NOMO-1 (cell line): ENCODE results near the gene SPX.

Source experiments
- DNase-seq, 2 experiments: peaks; one replicate each; lab custom pipeline; 2025; ENCODE audit not compliant: unreplicated experiment in 2 of 2; lab: John Stamatoyannopoulos, UW

The SPX gene

DNA sequence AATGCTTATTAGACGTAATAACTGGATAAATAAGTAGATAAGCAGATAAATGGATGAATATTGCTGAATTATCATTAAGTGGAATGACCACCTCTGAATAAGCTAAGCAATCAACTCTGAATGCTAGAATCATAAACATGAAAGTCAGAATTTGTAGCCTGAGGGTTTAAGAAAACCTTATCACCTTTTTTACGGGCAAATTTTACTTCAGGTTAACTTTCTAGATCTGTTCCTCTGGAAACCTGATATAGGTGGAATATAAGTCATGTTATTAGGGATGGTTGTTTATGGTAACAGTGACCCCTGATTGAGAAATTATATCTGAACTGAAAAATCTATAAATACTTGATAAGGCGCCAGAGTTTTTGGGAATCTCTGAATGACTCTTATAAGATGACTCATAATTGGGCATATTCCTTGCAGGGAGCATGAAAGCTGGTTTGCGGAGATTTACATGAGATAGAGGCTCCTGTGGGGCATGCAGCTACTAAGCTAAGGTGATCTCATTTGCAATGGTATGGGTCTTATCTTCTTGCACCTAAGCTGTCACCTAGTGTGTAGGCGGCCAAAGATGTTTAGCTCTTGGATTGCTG is 12.1 kb downstream of the SPX start:
- no peak for DNase-seq

DNA sequence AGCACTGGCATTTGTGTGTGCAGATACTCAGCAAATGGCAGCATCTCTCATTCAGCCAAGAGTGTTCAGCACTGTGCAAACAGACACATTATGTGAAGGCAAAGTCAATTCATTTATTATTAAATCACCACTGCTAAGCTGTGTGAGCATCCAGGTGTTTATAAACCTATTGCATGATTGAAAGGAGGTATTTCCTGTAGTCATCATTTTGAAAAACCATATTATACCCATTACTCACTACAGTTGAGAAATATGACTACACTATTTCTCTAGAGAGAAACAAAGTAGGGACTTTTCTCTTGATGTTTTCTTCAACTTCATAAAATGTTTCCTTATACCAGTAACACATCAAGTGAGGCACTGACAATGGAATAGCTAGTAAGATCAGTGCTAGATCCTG is 13.7 kb downstream of the SPX start:
- no peak for DNase-seq

DNA sequence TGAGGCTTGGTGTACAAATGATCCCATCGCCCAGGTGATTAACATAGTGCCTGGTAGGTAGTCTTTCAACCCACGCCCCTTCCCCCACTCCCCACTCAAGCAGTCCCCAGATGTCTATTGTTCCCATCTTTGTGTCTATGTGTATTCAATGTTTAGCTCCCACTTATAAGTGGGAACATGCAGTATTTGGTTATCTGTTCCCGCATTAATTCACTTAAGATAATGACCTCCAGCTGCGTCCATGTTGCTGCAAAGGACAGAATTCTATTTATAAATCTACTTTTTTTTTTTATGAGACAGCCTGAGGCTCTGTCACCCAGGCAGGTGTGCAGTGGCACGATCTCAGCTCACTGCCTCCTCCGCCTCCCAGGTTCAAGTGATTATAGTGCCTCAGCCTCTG is 15.7 kb downstream of the SPX start:
- no peak for DNase-seq

DNA sequence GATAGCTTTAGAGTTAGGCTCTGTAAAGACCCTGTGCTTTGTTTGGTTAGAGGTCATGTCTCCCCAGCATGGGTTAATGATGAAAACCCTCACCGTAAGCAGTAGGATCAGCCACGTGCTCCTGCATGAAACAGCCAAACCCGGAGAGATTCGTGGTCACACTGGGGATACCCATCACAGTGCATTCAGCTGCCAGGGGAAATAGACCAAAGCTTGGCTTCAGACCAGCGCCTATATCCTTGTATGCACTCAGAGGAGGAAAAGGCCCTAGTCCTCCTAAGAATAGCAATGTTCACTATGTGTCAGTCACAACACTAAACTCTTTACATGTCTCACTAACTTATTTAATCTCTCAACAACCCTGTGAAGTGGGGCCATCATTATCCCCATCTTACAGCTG is 16.3 kb downstream of the SPX start:
- DNase-seq, result no peak

DNA sequence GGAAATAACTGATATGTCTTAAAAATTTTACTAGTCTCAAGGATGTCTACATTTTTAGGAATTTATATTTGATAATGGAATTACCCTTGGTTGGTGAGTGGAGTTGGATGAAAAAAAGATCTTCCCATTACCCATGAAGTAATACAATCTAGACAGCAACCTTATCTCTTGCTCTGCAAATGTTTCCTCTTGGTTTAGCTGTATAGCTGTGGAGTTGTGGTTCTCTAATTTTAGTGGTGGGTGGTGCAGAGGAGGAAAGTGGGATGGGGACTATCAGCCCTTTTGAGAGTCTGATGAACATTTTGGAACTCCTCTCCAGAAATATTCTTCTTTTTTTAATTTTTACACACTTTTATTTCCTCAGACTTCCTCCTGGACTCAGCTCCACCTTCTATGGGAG is 17.1 kb downstream of the SPX start:
- no peak for DNase-seq

DNA sequence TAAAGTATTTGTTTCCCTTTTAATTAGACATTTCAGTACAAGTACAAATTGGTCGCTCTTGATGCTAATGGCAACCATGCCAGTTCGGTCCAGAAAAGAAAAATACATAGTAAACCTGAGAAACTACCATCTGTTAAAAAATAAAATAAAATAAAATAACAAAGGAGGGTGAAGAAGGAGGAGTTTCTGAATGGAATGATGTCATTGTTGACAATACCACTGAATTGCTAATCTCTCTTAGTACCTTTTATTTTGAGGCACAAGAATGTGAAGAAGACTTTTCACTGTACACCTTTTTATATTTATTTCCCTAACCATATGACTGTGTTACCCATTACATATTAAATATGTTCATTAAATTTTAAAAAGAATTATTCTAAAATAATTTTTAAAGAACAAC is 19.5 kb downstream of the SPX start:
- DNase-seq, result no peak

DNA sequence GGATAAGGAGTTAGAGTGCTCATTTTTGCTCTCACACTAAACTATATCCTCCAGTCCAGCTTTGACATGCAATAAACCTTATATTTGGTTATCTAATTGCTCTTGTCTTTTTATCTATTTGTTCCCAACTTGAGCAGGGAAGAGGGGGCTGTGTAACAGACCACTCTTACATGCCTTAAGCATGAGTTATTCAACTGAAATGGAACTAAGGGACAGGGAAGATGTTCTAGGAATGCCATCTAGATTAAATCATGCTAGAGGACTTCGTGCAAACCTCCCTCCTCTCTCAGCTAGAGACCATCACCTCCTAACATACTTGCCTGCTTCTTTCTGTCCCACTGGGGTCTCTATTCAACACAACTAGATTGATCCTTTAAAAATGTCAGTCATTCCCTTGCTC is 20.6 kb downstream of the SPX start:
- no peak for DNase-seq

DNA sequence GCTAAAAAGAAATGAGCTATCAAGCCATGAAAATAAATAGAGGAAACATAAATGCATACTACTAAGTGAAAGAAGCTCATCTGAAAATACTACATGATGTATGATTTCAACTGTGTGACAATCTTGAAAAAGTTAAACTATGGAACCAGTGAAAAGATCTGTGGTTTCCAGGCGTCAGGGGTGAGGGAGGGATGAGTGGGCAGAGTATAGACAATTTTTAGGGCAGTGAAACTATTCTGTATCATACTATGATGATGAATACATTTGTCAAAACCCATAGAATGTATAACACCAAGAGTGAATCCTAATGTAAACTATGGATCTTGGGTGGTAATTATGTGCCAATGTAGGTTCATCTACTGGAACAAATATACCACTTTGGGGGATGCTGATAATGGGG is 21.3 kb downstream of the SPX start:
- no peak for DNase-seq

DNA sequence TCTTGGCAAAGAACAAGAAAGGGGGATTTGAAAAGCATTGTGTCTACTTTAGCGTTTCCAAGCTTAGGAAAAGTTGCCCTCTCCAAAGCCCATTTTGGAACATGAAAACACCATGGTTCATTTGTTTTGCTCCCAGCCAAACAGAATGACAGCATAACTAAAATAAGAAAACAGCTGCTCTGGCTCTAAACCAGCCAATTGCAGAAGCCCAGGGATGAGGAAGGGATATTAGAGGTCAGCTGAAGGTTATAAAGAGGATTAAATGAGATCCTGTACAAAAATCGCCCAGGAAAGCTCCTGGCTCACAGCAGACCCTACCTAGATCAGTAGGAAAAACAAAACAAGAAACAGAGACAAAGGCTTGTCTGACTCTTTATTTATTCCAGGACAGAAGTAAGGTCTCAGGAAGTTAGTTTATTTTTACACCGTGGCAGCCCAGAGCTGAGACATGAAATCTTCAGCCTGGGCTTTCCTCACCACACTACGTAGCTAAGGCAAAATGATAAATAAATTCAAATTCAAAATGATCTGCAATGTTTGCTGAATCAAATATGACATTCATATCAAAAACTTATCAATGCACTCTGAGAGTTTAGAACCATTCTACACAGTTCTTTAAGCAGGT is 25.9 kb downstream of the SPX start:
- DNase-seq, result no peak

DNA sequence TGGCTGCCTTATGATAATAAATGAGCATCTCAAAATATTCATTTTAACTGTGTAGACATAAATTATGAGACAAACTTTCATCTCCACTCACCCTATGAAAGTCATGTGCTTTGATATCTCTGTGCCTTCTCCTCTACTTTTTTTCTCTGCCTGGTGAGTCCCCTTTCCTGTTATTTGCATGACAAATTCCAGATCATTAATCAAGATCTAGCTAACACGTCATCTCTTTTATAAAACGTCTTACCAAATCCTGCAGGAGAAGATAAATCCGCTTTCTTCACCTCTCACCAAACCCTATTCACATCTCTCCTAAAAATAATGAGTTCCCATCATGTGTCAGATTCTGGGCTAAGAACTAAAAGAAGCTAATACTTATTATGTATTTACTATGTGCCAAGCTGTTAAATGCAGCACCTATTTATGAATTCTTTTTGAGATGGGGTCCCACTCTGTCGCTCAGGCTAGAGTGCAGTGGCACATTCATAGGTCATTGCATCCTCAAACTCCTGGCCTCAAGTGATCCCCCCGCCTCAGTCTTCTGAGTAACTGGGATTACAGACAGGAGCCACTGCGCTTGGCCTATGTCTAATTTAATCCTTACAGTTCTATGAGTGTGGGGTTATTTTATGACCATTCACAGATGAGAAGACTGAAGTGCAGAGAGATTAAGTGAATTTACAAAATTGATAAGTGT is 26.7 kb downstream of the SPX start:
- no peak for DNase-seq

DNA sequence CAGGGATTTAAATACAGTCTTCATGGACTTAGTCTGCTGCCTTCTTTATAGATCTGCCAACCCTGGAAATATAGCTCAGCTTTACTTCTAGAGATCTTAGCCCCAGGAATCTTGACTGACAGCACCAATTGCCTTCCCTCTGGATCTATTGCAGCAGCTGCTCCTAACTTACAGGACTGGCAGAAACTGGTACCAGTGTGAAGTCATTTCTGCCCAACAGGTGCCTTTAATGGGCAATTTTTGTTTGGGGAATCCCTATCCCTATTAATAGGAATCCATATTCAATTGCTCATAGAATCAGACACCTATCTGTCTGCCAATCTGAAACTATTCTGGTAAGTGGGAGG is 27.2 kb downstream of the SPX start:
- DNase-seq, result no peak

DNA sequence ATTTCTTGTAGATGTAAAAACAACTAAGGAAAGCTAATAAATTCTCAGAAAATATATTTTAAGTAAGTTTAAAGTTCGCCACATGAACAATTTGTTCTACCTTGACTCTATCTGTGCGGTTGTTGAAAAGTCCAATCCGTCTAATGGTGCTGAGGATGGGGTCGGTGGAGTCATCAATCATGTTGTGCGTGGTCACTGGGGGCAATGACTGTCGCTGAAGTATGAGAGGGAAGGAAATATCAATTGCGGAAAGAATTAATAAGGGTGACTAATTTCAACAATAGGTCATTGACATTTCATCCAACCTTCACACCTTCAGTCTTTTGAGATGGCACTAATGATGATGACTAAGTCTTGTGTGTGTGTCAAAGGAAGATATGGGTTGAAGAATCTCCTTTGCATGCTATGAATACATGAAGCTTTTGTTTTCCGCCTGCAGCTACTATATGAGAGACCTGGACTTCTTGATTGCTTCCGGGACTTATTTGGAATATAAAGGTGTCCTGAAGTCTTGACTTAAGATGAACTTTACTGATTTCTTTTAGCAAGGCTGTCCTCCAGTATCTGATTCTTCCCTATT is 32.1 kb downstream of the SPX start:
- no peak for DNase-seq

DNA sequence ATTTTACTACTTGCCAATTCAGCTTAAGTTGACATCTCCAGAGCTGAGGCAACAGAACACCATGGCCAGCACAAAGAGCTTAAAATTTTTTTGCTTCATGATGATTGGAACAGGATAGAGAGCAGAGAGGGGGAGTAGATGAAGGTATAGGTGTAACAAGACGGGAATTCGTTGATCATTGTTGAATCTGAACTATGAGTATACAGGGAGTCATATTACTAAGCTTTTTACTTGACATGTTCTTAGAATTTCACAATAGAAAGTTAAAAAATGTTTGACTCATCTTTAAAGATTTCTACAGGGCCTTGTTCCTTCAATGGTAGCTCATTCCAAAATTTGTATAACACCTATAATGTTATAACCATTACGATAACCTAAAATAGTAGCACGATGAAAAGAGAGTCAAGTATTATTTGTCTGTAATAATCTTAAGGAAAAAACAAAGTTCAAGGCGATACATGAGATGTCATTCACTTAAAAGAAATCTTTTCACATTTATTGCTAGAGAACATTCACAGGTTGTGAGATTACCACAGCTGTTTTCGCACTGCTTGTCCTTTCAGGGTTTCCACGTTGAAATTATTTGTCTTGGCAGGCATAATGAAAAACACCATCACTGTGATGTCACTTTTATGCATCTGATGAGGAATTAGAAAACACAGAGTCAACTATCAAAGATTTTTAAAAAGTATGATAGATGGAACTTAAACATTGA is 33.9 kb downstream of the SPX start:
- no peak for DNase-seq

DNA sequence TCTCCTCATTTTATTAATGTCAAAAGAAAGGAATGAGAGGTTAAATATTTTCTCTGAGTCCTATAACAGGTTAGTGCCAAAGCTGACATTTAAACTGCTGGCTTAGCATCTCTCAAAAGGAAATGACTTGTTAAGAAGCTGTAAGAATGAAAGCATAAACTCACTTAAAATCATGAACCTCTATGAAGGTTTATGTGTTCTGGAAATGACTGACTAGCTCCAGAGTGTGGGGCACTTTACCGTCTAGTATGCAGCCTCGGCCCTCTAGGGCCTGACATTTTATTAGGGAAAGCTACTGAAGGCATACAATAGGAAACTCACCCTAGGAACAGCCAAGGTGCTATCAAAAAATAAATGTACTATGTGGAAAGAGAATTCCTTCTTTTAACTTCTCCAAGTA is 35.1 kb downstream of the SPX start:
- no peak for DNase-seq

DNA sequence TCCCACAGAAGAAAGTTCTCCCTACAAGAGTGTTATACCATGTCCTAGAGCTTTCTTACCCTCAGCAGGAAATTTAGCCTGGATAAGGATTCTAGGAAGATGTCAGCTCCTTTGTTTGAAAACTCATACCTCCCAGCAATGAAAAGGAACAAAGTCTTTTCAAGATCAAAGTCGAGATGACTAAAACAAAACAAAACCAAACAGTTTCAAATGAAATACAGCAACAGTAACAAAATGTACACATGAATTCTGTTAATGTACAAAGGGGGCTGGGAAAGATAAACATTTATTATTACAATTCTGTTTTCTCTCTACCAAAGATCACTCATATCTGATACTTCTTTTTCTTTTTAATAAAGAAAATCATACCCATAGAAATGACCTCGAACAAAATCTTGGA is 36.8 kb downstream of the SPX start:
- DNase-seq, result no peak

DNA sequence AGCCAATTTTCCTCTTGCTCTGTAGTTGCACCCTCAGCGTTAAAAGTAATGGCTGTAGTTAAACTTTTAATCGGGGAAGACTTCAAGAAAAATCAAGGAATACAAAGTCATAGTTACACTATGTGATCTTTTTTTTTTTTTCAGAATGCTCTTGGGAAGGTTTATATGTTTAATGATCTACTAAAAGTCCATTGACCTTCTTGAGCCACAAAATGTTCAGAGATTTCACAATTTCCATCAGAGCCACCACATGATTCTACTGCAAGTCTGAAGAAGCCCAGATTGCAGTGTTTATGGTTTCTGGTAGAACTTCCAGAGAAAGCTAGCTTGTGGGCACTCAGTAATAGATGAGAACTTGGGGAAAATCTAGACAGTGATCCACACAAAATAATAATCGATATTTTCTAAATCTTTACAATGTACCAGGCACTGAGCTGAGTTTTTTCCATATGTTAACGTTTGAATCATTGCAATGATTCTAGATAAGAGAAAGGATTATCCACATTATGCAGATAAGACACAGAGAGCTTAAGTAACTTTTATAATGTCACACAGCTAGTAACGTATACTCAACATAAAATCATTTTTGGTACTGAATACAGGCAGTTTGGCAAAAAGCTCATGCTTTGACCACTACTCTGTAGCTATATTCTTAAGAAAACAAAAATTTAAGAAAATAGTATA is 40.3 kb downstream of the SPX start:
- DNase-seq, result no peak

DNA sequence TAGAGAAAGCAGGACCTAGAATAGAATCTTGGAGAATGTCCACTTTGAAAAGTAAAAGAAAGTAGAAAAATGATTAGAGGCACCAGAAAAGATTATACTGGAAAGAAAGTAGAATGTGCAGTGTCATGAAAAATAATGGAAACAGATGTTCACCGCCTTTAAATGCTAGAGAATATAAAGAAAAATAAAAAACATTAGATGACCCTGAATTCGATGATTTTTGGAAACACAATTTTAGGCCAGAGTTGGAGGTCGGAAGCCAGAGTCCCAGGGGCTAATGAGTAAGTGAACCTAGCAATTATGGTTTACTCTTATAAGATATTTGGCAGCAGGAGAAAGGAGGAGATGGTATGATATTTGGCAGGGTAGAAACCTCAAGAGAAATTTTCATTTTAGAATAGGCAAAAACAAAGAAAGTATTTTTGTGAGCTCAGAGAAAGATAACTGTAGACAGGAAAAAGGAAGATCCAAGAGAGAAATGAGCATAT is 40.9 kb downstream of the SPX start:
- no peak for DNase-seq

DNA sequence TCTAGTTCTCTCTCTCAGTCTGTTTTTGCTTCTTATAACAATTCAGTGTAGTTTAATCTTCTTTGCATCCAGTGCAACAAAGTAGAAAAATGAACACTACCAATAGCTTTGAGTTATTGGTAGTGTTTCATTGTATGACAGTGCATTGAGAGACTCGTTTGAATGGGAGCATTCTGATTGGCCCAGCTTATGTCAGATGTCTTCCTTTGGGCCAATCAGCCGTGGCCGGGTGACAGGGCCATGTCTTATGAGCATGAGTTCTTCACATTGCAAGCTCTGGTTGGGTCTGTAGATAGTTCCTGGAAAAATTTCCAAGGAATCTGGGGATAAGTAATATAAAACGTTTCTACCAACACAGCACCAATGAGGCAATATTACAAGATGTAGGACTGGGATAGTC is 42.0 kb downstream of the SPX start:
- DNase-seq, result no peak

DNA sequence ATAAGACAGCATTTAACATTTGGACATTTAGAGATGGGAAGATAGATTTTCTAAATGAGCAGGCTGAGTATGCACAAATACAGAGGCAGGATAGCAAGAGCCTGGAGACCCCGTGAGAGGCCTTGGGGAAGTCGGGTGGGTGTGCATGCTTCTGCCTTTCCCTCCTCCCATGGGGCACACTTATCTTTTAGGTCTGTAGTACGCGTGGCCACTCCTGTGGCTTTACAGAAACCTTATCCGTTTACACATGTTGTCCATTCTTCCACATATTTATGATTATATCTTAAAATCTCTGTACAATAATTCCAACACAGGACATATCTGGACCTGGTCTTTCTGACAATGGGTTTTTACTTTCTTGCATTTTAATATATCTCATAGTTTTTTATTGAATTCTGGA is 45.0 kb downstream of the SPX start:
- DNase-seq, result no peak

DNA sequence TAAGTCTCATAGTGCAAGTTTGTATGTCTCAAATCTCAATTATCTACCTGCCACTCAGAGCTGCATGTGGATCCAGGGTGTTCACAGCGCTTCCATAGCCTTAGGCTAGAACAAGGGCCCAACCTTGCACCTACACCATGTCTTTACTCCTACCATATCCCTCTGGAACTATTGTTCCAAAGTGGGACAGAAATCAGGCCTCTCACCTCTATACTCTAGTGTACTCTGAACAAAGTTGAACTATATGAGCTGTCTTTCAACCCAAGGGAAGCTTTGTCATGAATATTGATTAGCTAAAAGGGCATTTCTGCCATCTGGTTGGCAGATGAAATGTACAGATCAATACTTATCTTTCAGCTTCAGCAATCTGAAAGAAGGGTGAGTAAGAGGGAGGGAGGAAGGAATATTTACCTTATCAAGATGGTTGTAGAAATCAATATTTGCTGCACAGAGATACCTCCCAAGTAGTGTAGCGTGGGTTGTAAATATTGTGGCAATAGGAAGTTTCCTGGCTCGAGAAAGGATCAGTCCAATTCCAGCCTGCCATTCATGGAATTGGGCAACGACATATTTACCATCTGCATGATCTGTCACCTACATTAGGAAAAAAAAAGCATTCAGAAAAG is 47.8 kb downstream of the SPX start:
- no peak for DNase-seq

DNA sequence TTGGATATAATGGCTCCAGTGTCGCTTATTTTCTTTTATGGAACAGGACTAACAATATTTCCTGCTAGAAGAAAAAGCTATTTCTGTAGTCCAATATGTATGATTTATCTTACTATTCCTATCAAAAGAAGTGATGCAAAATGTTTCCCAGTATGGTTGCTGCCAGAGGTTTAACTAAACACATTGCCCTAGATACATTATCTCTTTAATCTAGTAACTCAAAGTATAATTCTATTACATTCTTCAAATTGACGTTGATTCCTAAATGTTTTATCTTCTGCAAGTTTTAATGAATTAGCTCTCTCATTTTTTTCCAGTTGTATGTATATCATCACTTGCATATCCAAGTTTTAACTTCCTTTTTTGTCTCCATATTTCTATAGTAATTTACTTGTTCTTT is 50.3 kb downstream of the SPX start:
- no peak for DNase-seq
